GM12878 (cell line): ENCODE measurements around the gene LRRC8D.

Experiments
- BHLHE40 ChIP-seq, 2 experiments: fragments of 450-650 bp in 1 of 2; IDR thresholded peaks; 2 replicates each; pipeline ENCODE4 v1.6.1; 2011 to 2017; ENCODE audit warnings: low read depth in 2 of 2, borderline replicate concordance in 1 of 2, improper control_type of control experiment in 1 of 2, low read length in 1 of 2, mild to moderate bottlenecking in 1 of 2
- CTCF ChIP-seq, 3 experiments: IDR thresholded peaks in 2 of 3; conservative IDR thresholded peaks in 1 of 3; 2 replicates each; pipeline ENCODE4 v1.5.1; 2011; ENCODE audit warnings: low read depth in 3 of 3, low read length in 3 of 3, mild to moderate bottlenecking in 3 of 3, control low read depth in 2 of 3, moderate library complexity in 2 of 3, inconsistent platforms in 1 of 3, mixed read lengths in 1 of 3; ENCODE audit not compliant: control insufficient read depth in 2 of 3, insufficient read depth in 1 of 3; ENCODE audit errors: extremely low read depth in 1 of 3
- E2F8 ChIP-seq: fragments of 450-650 bp; IDR thresholded peaks from 2 replicates; pipeline ENCODE4 v1.6.1; 2018; ENCODE audit warnings: mild to moderate bottlenecking, low read depth, moderate library complexity; ENCODE audit not compliant: partially characterized antibody
- ESRRA ChIP-seq: IDR thresholded peaks from 2 replicates; pipeline ENCODE4 v1.6.1; 2012; ENCODE audit warnings: mild to moderate bottlenecking, low read length, improper control_type of control experiment
- HDAC2 ChIP-seq: fragments of 200-600 bp; sonication (generic); IDR thresholded peaks from 2 replicates; pipeline ENCODE4 v1.6.1; 2017
- JUND ChIP-seq: IDR thresholded peaks from 2 replicates; pipeline ENCODE4 v1.6.1; 2012; ENCODE audit warnings: low read depth, mild to moderate bottlenecking, low read length, improper control_type of control experiment, moderate library complexity
- NR2F1 ChIP-seq: fragments of 450-650 bp; conservative IDR thresholded peaks from 2 replicates; pipeline ENCODE4 v1.6.1; 2017; ENCODE audit warnings: mild to moderate bottlenecking
- POLR2AphosphoS5 ChIP-seq: IDR thresholded peaks from 2 replicates; pipeline ENCODE4 v1.6.1; 2011; ENCODE audit warnings: mild to moderate bottlenecking, low read length, inconsistent platforms
- RCOR1 ChIP-seq: conservative IDR thresholded peaks from 2 replicates; pipeline ENCODE4 v1.6.1; 2012; ENCODE audit warnings: low read depth, low read length, improper control_type of control experiment
- STAT1 ChIP-seq: fragments of 450-650 bp; conservative IDR thresholded peaks from 2 replicates; pipeline ENCODE4 v1.6.1; 2014; ENCODE audit warnings: antibody characterized with exemption, mild to moderate bottlenecking
- TAF1 ChIP-seq: IDR thresholded peaks from 2 replicates; pipeline ENCODE4 v1.6.1; 2011; ENCODE audit warnings: mild to moderate bottlenecking, low read depth, low read length, borderline replicate concordance

- TF ChIP-seq CTCF (IDR thresholded peaks at IDR 0.05 in 2 of 3, conservative IDR thresholded peaks at IDR 0.05 in 1 of 3; ENCODE audit: control insufficient read depth in 2 of 3, extremely low read depth in 1 of 3, insufficient read depth in 1 of 3, low read depth in 3 of 3, low read length in 3 of 3) (no peak), STAT1 (no peak), HDAC2 (no peak), RCOR1 (no peak), JUND (no peak), POLR2AphosphoS5 (no peak), NR2F1 (no peak), E2F8 (no peak), ESRRA (no peak), TAF1 (no peak), BHLHE40 (IDR thresholded peaks at IDR 0.05; ENCODE audit: borderline replicate concordance in 1 of 2, low read depth in 2 of 2, low read length in 1 of 2) (no peak)
Observed at GRCh38 chr1:89815040-89815439, 5.8 kb upstream of the LRRC8D start.
